Fibroblast of gingiva (primary cell): Measurements from ENCODE around the gene KDM2B.
"Not testable (repeated sequence)": the region's sequence is repeated elsewhere in the genome, so short reads cannot be mapped to it uniquely, and the experiment has no call there.

ENCODE experiments used
- DNase-seq: peaks from one replicate; pipeline ENCODE4 v3.0.0-alpha.2; 2011; ENCODE audit warnings: low read depth

Gene KDM2B

DNA sequence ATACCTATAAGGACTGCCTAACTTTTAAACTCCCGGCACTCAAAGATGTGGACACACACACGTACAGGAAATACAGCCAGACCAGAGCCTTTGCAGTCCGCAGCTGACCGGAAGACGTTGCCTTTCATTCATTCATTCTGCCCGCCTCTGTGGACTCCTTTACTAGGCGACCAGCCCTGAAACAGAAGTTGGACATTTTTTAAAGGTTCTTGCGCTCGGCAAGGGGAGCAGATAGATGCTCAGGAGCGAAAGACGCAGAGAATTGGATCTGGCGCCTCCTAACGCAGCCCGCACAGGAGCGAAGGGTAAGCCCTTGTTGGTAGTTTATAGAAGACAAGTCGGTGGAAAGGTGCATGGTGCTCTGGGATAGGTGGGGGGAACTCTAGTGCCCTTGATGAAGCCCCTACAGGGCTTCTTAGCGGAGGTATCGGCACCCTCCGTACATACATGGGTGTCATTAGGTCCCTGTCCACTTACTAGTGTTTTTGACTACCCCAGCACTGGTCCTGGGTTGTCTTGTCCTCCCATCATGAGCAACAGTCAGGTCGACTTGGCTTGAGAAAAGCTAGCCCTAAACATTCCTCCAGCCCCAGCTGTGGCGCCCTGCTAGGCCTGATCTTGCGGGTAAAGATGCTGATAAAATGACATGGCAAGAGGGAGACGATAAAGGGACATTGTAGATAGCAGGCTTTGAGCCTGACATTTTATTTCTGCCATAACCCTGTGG, at the start of gene KDM2B:
TSS of gene KDM2B (minus strand) at position 65 of the 727 bp plus-strand sequence. CDS start 112 bp downstream, outside the sequence.
- peak; percentile 54 for DNase-seq

DNA sequence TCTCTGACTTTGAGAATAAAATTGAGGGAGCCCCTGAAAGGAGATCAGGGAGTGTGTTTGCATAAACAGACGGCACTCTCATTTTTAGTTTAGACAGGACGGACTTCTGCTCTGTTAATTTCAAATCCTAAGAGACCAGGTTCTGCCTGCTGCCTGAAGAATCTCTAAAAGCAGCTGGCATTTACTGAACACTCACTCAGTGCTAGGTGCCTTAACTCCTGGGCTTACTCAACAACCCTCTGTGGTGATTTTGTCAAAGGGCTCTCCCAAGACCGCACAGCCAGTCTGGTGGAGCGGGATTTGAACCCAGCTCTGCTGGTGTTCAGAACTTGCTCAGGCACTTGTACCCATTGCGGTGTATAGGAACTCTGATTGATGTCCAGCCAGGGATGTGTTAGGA, 47.7 kb upstream of the KDM2B start:
- DNase-seq = no peak

DNA sequence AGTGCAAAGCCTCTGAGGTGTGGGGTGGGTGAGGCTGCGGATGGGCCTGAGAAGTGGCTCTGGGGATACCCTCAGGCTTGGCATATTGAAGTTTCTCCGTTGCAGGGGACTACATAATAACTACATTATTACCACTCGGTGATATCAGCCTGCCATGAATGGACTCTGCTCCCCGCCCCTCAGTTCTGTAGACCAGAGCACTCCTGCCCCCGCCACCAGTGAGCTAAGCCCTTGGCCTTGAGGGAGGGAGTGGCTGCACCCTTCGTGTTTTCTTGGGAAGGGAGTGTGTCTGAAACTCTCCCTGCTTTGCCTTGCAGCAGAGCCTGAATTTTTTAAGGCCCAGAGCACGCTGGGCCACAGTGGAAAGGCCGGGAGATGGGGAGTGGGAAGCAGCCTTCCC, 47.2 kb upstream of the KDM2B start:
- DNase-seq = no peak

DNA sequence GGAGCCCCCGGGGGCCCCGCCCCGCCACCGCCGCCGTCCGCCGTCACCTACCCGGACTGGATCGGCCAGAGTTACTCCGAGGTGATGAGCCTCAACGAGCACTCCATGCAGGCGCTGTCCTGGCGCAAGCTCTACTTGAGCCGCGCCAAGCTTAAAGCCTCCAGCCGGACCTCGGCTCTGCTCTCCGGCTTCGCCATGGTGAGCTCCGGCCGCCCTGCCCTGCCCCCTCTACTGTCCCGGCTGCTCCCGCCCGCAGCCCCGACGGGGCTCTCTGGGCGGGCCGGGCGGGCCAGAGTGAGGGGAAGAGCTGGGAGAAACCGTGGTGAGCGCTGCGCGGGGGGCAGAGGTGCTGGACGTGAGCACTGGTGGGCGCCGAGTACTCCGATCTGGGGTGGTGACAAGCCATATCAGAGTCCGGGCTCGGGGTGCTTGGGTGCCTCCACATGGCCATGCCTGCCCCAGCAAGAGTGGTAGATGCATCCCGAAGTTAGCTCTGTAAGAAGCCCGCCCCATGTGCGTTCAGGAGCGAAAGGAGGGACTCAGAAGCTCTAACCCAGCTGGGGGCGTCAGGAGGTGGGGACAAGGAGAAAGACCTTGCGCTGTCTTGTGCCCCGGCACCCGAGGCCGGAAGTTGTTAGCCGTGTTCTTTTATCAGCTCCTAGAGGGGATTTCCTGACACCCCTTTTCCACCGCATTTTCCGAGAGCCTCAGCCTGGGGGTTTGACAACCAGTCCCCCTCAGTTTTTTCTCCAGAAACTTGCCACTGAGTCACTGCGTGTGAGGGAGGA, 46.2 kb upstream of the KDM2B start:
- peak; percentile 58 for DNase-seq

DNA sequence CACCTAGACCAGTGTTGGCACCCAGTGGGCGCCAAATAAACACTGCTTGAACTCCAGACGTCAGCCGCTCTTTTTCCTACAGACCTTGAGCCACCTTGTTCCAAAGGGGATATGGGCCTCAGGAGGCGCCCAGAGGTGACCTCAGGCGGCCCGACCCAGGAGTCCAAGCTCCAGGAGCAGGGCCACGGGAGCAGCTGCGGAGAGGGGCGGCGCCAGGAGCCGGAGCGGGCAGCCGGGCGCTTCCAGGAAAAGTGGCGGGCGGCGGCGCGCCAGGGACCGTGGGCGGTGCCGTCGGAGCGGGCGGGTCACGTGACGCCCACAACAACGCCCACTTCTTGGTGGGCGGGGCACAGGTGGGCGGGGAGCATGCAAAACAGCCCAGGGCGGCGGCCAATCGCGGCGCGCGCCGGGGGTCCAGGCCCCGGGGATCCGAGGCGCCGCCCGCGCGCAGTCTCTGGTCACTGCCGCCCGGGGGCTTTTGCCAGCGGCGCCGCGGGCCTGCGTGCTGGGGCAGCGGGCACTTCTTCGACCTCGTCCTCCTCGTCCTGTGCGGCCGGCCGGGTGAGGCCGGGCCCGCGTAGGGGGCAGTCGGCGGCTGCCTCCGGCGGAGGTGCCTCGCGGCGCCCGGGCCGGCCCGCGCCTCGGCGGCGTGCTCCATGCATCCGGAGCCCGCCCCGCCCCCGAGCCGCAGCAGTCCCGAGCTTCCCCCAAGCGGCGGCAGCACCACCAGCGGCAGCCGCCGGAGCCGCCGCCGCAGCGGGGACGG, 45.4 kb upstream of the KDM2B start, which contains the start of gene ORAI1:
TSS of gene ORAI1 (plus strand) at position 444 of the 766 bp plus-strand sequence.
- peak; percentile 93 for DNase-seq

DNA sequence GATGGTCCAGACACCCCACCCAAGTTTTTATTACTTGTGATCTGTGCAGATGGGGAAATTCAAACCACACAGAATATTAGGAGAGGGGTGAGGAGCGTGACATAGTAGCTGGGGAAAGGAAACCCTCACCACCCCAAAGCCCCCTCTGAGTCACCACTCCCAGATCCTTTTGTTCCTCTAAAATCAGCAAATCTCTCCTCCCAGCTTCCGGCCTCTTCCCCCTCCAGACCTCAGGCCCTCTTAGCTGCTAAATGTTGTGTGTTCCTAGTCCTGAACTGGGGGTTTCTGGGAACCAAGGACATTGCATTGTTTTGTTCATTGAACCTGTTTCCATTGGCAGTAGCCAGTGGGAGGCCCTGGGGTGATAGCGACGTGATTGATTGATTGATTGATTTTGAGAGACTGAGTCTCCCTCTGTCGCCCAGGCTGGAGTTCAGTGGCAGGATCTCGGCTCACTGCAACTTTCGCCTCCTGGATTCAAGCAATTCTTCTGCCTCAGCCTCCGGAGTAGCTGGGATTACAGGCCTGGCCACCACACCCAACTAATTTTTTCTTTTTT, 39.6 kb upstream of the KDM2B start:
- no peak for DNase-seq

DNA sequence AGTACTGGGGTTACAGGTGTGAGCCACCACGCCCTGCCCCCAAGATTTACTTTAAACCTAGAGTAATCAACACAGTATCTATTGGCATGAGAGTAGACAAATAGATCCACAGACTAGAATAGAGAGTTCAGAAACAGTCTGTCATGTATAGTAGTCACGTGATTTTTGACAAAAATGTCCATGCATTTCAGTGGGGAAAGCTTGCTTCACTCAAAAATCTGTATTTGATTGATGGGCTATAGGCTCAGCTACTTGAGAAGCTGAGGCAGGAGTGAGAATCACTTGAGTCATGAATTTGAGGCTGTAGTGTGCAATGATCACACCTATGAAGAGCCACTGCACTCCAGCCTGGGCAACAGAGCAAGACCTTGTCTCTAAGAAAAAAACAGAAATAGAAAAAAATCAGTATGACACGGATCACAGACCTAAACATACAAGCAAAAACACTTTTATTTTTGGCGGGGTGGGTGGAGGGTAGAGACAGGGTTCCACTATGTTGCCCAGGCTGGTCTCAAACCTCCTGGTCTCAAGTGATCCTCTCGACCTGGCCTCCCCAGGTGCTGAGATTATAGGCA, 37.9 kb upstream of the KDM2B start:
- DNase-seq = no peak

DNA sequence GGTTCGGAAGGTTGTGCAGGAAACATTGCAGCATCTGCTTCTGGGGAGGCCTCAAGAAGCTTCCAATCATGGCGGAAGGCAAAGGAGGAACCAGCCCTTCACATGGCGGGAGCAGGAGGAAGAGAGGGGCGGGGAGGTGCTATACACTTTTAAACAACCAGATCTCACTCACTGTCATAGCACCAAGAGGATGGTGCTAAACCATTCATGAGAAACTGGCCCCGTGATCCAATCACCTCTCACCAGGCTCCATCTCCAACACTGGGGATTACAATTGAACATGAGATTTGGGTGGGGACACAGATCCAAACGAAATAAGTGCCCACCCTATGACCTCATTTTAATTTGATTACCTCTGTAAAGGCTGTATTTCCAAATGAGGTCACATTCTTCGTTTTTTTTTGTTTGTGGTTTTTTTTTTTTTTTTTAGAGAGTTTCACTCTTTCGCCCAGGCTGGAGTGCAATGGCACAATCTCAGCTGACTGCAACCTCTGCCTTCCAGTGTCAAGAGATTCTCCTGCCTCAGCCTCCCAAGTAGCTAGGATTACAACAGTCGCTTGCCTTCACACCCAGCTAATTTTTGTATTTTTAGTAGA, 34.1 kb upstream of the KDM2B start:
- DNase-seq = no peak

DNA sequence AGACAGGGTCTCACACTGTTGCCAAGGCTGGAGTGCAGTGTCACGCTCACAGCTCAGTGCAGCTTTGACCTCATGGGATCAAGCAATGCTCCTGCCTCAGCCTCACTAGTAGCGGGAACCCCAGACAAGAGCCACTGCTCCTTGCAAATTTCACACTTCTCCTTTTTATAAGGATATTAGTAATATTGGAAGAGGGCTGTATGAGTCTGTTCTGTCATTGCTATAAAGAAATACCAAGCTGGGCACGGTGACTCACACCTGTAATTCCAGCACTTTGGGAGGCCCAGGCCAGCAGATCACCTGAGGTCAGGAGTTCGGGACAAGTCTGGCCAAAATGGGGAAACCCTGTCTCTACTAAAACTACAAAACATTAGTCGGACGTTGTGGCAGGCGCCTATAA, 32.6 kb upstream of the KDM2B start:
- DNase-seq = no peak

DNA sequence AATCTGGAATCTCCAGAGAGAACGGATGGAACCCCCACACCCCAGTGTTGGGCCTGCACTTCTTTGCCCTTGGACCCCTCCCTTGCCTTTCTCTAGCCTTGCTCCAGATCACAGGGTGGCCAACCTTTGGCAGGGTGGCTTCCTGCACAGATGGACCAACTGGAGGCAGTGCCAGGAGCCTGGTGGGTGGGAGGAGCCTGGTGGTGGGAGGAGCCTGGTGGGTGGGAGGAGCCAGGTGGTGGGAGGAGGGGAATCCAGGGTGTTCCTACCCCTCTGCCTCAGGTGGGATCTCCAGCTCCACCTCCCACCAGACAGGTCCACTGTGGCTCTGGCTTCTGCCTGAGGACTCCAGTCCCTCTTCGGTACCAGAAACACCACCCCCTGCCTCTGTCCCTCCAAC, 30.5 kb upstream of the KDM2B start:
- no peak for DNase-seq

DNA sequence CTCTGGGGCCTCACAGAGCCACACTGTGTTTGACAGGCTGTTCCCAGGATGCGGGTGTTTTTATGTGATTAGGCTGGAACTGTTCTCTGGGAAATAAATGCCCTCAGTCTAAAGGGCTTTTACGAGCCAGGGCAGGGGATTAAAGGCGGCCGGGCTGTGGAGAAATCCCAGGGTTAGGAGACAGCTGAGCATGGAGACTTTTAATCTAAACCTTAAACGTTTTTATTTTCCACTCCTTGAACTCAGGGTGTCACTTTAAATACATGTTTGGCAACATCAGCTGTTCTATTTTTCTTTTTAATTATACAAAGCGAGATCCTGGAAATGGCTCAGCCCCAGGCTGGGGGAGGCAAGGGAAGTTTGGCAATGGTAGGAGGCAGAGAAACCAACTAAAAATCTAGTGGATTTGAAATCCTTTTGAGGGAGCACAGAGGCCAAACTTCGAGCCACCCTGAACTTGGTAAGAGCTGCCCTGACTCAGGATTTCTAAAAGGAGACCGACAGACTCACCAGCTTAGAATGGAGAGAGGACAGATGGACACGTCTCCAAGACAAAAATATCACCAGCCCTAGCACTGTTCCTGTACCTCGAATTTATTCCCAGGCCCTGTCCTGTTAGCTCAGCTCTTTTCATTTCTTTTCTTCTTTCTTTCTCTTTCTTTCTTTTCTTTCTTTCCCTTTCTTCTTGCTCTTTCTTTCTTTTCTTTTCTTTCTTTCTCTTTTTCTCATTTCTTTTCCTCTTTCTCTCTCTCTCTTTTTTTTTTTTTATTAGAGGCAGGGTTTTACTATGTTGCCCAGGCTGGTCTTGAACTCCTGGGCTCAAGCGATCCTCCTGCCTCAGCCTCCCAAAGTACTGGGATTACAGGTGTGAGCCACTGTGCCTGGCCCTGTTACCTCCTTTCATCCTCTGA, 29.7 kb upstream of the KDM2B start:
- DNase-seq = peak; percentile 51

DNA sequence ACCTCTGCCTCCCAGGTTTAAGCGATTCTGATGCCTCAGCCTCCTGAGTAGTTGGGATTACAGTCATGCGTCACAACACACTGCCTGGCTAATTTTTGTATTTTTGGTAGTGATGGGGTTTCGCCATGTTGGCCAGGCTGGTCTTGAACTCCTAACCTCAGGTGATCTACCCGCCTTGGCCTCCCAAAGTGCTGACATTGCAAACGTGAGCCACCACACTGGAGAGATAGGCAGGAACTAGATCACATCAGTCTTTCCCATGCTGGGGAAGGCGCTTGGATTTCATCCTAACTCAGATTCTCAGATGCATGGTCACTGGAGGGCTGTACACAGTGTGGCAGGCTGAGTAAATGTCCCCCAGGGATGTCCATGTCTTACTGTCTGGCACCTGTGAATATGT, 27.5 kb upstream of the KDM2B start:
- no peak for DNase-seq

DNA sequence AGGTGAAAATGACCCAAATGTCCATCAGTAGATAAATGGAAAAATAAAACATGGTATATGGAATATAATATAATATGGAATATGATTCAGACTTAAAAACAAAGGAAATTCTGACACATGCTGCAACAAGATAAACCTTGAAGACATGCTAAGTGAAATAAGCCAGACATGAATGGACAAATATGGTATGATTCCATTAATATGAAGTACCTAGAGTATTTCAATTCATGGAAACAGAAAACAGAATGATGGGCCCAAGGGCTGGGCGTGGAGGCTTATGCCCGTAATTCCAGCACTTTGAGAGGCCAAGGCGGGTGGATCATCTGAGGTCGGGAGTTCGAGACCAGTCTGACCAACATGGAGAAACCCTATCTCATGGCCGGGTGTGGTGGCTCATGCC, 22.8 kb upstream of the KDM2B start:
- no peak for DNase-seq

DNA sequence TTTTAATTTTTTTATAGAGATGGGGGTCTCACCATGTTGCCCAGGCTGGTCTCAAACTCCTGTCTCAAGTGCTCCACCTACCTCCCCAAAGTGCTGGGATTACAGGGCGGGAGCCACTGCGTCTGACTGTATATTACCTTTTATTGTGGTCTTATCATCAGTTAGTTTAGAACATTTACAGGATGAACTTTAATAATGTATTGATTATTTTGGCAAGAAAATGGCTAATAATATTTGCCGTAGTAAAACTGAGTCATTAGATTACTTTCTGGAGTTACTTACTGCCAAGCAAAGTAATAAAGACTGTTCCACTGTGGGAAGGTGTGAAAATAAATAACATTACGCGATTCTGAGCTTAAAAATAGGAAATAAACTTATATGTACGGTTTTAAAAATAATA, 21.9 kb upstream of the KDM2B start:
- no peak for DNase-seq

DNA sequence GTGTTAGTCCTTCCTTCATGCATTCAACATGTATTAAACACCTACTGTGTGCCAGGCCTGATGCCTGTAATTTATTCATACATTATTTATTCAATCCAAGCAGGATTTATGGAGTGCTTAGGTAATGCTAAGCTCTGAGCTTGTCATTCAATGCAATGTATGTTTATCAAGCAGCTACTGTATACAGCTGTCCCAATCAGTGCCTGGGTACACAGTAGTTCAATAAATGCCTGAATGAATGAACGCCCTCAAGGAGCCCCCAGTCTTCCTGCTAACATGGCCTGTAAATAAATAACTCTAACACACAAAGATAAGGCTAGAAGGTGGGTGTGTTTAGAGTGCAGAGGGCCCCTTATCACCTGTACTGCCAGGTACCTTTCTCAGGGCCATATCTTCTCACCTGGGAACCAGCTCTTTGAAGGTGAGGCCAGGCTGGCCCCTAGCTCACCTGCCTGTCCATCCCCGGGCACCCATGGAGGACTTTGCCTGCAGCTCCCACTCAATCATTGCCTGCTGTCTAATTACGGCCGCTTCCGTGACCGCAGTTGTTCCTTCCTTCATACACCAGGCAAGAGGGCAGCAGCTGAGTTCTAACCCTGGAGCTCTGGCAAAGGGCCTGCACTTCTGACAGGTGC, 20.0 kb upstream of the KDM2B start:
- no peak for DNase-seq

DNA sequence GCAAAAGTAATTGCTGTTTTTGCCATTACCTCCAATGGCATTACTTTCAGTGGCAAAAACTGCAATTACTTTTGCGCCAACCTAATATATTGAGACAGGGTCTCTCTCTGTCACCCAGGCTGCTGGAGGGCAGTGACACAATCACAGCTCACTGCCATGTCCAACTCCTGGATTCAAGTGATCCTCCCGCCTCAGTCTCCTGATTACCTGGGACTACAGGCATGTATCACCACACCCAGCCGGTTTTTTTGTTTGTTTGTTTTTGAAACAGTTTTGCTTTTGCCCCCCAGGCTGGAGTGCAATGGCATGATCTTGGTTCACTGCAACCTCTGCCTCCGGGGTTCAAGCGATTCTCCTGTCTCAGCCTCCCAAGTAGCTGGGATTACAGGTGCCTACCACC, 15.7 kb upstream of the KDM2B start:
- DNase-seq = no peak

DNA sequence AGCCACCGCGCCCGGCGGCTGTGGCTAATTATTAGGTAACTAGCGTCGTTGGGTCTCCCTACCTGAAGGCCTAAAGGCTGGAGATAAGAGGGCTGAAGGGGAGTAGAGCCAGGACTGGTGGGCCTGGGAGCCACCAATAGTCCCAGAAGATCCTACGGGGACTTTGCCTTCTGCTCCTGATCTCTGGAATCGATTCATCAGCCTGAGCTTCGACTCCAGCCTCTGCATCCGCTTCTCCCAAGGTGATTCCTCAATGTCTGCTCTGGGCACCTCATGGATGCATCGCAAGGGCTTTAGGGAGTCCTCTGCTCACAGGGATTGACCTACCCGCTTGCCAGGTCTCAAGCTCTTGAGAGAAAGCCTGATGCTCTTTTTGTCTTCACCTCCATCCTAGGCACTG, 14.7 kb upstream of the KDM2B start:
- no peak for DNase-seq

DNA sequence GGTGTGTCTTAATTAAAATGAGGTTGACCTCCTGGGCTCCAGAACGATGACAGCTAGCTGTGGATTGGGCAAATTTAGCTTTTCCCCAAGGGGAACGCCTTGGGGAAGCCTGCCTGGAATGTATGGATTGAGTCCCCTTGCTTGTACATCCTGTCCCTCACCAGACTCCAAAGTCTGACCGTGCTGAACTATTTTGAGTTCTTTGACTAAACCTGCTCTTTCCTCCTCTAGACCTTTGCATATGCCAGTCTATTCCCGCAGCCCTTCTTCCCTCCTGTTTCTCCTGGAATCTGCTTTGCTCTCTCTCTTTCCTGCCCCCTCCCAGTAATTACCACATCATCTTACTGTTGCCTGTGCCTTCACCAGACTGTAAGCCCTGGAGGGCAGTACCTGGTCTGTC, 11.5 kb upstream of the KDM2B start:
- no peak for DNase-seq

DNA sequence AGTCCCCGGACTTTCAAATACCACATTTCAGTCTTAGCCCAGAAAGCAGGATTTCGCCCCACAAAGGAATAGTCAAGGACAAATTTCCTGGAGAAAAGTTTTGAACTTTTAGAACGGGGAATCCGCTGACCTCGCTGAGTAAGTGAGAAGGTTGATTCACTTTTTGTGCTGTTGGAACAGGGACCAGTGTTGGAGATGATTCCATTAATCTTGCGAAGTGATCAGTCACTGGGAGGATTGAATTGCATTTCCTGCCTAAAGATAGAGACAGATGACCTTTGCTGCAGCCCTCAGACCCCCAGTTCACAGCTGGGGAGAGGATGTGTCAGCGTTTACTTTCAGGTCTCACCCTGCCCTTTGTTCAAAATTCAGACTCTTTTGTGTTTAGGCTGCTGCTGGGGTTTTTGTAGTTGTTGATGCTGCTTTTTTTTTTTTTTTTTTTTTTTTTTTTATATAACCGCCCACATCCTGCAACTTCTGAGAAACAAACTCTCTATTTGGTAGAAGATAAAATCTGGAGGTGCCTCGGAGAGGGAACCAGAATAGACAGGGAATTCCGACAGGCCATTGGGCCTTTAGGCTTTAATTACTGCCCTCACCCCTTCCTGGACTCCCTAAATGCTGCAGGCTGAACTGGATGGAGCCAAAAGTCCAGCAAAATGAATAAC, 9.8 kb upstream of the KDM2B start:
- DNase-seq = peak; percentile 63

DNA sequence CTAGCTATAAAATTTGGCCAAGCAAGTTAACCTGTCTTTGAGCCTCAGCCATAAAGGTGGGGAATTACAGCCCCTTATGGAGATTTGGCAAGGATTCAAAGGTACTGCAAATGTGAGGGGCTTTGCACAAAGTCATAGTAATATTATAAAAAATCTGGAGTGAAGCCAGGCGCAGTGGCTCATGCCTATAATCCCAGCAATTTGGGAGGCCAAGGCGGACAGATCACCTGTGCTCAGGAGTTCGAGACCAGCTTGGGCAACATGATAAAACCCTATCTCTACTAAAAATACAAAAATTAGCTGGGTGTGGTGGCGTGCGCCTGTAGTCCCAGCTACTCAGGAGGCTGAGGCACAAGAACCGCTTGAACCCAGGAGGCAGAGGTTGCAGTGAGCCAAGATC, 4.1 kb upstream of the KDM2B start:
- DNase-seq = not testable (repeated sequence)
